ENCODE data around the gene PEX1. TPM values are rescaled to one million over a fixed set of nuclear protein-coding genes. Genes with fewer than 3 reads are reported as not detected.
A peak's percentile ranks its signal among the peaks of the same experiment; 100 is the strongest.

PEX1 gene
- total and polyA plus RNA-seq, 9 of the 15 experiments (the other 6 are each of a cell fraction or from before 2014, with no cell fraction given), result 9.4 to 32.2 (median 19.9) TPM

- Histone ChIP-seq H3K36me3 (ENCODE audit: control insufficient read depth, insufficient read depth, low read length) (peaks cover 32% of the 10 kb centered on the region), H3K9me3 (replicated peaks; ENCODE audit: control insufficient read depth, insufficient read depth, low read depth, low read length) (peaks cover 6% of the 10 kb centered on the region), H3K4me2 (ENCODE audit: insufficient read depth, low read length) (no peak overlapping the region; the same call in 1 of the 2 replicates), H3K27me3 (ENCODE audit: control insufficient read depth in 2 of 2, insufficient read depth in 2 of 2, low read length in 2 of 2) (no peaks in the 10 kb centered on the region), H3K4me1 (replicated peaks in 1 of 2; ENCODE audit: control insufficient read depth in 2 of 2, insufficient read depth in 2 of 2, low read length in 2 of 2) (peaks cover 5 to 6% of the 10 kb centered on the region in 2 experiments; a peak in 2 of 5 replicates), H3K4me3 (peak overlapping the region; percentile 95), H4K20me1 (replicated peaks; ENCODE audit: control insufficient read depth, insufficient read depth, low read length) (no peaks in the 10 kb centered on the region), H3K9me1 (ENCODE audit: control insufficient read depth, insufficient read depth, low read length) (no peaks in the 10 kb centered on the region), H2AFZ (ENCODE audit: low read depth, low read length) (peak overlapping the region; percentile 95), H3K79me2 (ENCODE audit: control insufficient read depth, insufficient read depth, low read length) (peaks cover 28% of the 10 kb centered on the region), H3K27ac (ENCODE audit: extremely low read depth, low read depth, low read length) (peak overlapping the region; percentile 95; the same call in 2 of the 3 replicates), H3K9ac (ENCODE audit: insufficient read depth in 1 of 2, low read depth in 2 of 2, low read length in 2 of 2) (peak overlapping the region; percentile 94 to 97; a peak in 3 of 4 replicates)
- 45% methylated on average over 20 of the region's 21 CpGs for WGBS (ENCODE audit: insufficient coverage, low coverage, missing lambda C conversion rate)
- ChIA-PET POLR2A (interaction anchor here (0.6 to 2.9 kb wide), 17 partner anchors 9 to 617 kb away, joined by 3 to 15 read pairs (median 4); partner anchors contain the start of genes CYP51A1 and ERVW-1), CTCF (ENCODE audit: low intra/inter-chr PET ratio) (interaction anchor here (0.6 to 3.2 kb wide), 7 partner anchors 22 to 617 kb away, joined by 3 to 15 read pairs (median 3); partner anchors contain the start of gene MTERF1)
- FAIRE-seq, result no peak
- ATAC-seq, result no peak
- BruUV-seq (replicated peaks), result no TSS peak
- intact Hi-C loops (cut with micrococcal nuclease) (loop anchor here (1.0 to 10.0 kb wide), 8 partner anchors 23 to 802 kb away; partner anchors contain the start of genes ANKIB1, KRIT1, LRRD1 and MTERF1), in situ Hi-C loops (cut with MboI) (loop anchor here (10.0 kb wide), 1 partner anchor 572 kb away; no protein-coding TSS in a partner anchor)
- no peak for DNase-seq (ENCODE audit: extremely low read depth in 1 of 4, low spot score in 3 of 4)
- TF ChIP-seq ZNF551 (CRISPR knock-in tag; IDR thresholded peaks at IDR 0.05) (no peak), HOXB6 (CRISPR knock-in tag; IDR thresholded peaks at IDR 0.05; ENCODE audit: borderline replicate concordance) (no peak), XRCC3 (IDR thresholded peaks at IDR 0.05) (no peak), MCM2 (IDR thresholded peaks at IDR 0.05; ENCODE audit: low read depth) (no peak), TBL1XR1 (IDR thresholded peaks at IDR 0.05; ENCODE audit: low read length in 2 of 2) (no peak; a peak in 1 of 4 replicates), ZNF354B (CRISPR knock-in tag; IDR thresholded peaks at IDR 0.05) (no peak), MTA2 (IDR thresholded peaks at IDR 0.05; ENCODE audit: low read depth) (no peak), CBX2 (IDR thresholded peaks at IDR 0.05; ENCODE audit: insufficient read depth, low read length, poor library complexity, severe bottlenecking) (no peak), RAD21 (CRISPR knock-in tag; conservative IDR thresholded peaks at IDR 0.05 in 1 of 2, IDR thresholded peaks at IDR 0.05 in 1 of 2) (peak; percentile 92 to 93), ZNF408 (CRISPR knock-in tag; IDR thresholded peaks at IDR 0.05; ENCODE audit: low read depth) (no peak), NR0B1 (IDR thresholded peaks at IDR 0.05; ENCODE audit: partially characterized antibody) (no peak), EGR1 (conservative IDR thresholded peaks at IDR 0.05) (no peak), L3MBTL2 (IDR thresholded peaks at IDR 0.05) (peak; percentile 92), SRSF7 (optimal IDR thresholded peaks at IDR 0.05; ENCODE audit: low read depth, low read length) (no peak), E2F6 (IDR thresholded peaks at IDR 0.05; ENCODE audit: borderline replicate concordance in 1 of 2, extremely low read depth in 1 of 2, insufficient read depth in 1 of 2, insufficient read length in 1 of 2, low read depth in 1 of 2, low read length in 1 of 2, poor library complexity in 1 of 2, severe bottlenecking in 1 of 2) (peak; percentile 75 to 90), SIRT6 (IDR thresholded peaks at IDR 0.05; ENCODE audit: low read depth, low read length) (no peak), PHF20 (IDR thresholded peaks at IDR 0.05; ENCODE audit: partially characterized antibody) (no peak), DLX4 (CRISPR knock-in tag; IDR thresholded peaks at IDR 0.05) (no peak), ZNF143 (CRISPR knock-in tag; IDR thresholded peaks at IDR 0.05) (no peak), FOXK2 (conservative IDR thresholded peaks at IDR 0.05 in 1 of 2, IDR thresholded peaks at IDR 0.05 in 1 of 2; ENCODE audit: low read depth in 2 of 2) (0 out of 4 replicates have a peak, but pooled peaks of 1 of the 2 experiments have one; percentile 33)
These were observed 81.4 kb downstream of the PEX1 start for GRCh38 chr7:92446869-92447344.

Data from K562 (cell line).